GM12875 (cell line): ENCODE data around the gene FRYL.

ENCODE experiments used
- H3K4me3 ChIP-seq: one replicate; pipeline ENCODE4 v1.5.1; 2011; ENCODE audit warnings: low read depth, low read length, control low read depth
- CTCF ChIP-seq: IDR thresholded peaks from 2 replicates; pipeline ENCODE4 v1.5.1; 2011; ENCODE audit warnings: low read depth, mild to moderate bottlenecking, control low read depth, inconsistent platforms, low read length, moderate library complexity, borderline replicate concordance; ENCODE audit not compliant: insufficient read depth

The FRYL gene

GRCh38 chr4:48623182-48623780 is 156.8 kb downstream of the FRYL start:
- no peak for TF ChIP-seq CTCF
- H3K4me3 ChIP-seq: no peak overlapping the region

GRCh38 chr4:48620831-48621230 is 159.2 kb downstream of the FRYL start:
- no peak overlapping the region for H3K4me3 ChIP-seq
- no peak for TF ChIP-seq CTCF

- no peak overlapping the region for H3K4me3 ChIP-seq
- TF ChIP-seq CTCF: no peak
Measured at GRCh38 chr4:48620093-48620492, 160.0 kb downstream of the FRYL start.

GRCh38 chr4:48604527-48604926 is 175.6 kb downstream of the FRYL start:
- H3K4me3 ChIP-seq: no peak overlapping the region
- no peak for TF ChIP-seq CTCF

GRCh38 chr4:48604041-48604440 is 176.0 kb downstream of the FRYL start:
- no peak overlapping the region for H3K4me3 ChIP-seq
- TF ChIP-seq CTCF: no peak

GRCh38 chr4:48603366-48604003 is 176.6 kb downstream of the FRYL start:
- TF ChIP-seq CTCF: no peak
- no peak overlapping the region for H3K4me3 ChIP-seq

GRCh38 chr4:48602763-48603162 is 177.3 kb downstream of the FRYL start:
- H3K4me3 ChIP-seq: no peak overlapping the region

More at GRCh38 chr4:48602763-48603162, 177.3 kb downstream of the FRYL start:
- TF ChIP-seq CTCF: no peak
